Putamen (tissue), 1 donor: ENCODE results near the gene MGP.

Source experiments
- DNase-seq: peaks from one replicate; pipeline ENCODE4 v3.0.0-alpha.2; 2016; ENCODE audit warnings: low spot score

Gene MGP

DNA sequence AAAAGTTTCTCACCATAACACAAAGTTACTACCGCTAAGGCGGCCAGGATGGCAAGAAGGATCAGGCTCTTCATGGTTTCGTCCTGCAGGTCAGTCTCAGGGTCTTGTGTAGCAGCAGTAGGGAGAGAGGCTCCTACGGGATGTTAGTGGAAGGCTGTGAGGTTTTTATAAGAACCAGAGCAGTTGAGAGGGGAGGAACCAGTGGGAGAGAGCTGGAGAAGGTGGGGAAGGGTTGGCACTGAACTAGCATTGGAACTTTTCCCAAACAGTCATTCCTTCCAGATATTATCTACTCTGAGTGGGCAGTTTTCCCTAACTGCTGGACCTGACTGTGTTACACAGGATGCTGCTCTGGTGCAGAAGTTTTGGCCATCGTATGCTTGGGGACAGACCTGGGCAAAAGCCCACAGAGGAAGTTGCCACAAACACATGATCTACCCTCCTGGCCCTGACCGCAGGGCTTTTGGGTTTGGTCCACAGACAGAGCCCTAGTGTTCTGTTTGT lies at the start of gene MGP:
TSS of gene MGP (minus strand) at position 137 of the 504 bp plus-strand sequence. CDS start at position 74, 63 bp downstream.
- DNase-seq, result no peak

DNA sequence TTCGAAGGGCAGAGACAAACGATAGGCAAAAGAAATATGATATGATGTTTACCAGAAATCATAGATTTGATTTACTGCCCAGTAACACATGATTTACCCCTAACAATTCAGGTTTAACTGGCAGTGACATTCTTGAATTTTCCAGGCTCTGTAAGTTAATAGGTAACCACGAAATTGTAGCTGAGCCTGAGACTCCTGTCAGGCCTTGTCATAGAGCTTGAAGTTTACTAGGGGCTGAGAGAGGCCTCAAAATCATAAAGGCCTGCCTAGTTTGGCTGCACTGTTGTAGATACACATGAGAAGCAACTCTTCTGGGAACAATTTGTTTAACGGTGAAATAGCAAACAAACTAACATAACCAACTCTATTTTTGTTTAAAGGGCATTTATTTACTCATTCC lies 49.4 kb upstream of the MGP start:
- DNase-seq, result no peak

- no peak for DNase-seq
These were observed 48.9 kb upstream of the MGP start for GRCh38 chr12:14934511-14934910.

DNA sequence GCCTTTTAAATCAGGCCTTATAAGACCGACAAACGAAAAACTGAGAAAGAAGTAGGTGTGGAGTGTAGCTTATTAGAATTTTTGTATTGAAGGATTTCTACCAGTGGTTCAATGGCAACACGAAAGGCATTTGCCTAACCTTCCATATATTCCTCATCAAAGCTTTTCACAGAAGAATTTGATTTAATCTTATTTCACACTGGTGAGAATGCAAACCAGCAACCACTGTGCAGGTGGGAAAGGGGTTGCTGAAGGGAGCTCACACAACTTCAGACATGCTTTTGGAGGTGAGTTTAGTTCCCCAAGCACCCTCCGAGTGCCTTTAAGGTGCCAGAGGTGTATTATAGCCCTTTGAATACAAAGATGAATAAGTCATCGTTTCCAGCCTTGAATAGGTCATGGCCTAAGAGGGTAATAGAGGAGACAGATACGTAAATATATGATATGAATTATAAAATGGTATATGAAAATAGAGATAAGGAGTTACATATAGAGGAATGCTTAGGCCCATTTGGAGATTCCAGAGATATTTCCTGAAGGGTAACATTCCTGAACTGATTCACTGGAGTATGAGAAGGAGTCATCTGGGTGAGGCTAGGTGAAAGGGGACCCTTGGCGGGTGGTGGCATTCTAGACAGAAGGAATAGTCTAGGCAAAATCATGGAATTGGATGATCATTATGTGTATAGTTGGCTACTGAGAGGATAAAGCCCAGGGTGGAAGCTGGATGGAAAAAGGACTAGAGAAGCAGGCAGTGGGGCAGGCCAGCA lies 46.3 kb upstream of the MGP start:
- DNase-seq, result no peak

DNA sequence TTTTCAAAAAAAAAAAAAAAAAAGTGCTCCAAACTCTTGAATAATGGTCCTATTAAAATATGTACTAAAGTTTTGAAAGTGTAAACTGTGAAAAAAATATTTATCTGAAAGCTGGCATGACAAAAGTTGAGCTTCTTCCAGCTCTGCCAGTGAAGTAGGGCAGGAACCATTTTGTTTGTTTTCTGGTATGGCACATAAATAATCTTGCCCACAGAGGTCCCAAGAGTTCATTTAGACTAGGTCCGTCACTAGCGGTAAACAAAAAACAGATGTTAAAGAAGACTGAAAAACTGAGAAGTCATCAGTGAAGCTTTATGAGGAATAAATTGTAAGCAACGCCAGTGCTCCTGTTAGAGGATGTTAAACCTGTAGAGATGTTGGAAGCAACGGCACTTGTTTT lies 45.7 kb upstream of the MGP start:
- DNase-seq, result no peak

DNA sequence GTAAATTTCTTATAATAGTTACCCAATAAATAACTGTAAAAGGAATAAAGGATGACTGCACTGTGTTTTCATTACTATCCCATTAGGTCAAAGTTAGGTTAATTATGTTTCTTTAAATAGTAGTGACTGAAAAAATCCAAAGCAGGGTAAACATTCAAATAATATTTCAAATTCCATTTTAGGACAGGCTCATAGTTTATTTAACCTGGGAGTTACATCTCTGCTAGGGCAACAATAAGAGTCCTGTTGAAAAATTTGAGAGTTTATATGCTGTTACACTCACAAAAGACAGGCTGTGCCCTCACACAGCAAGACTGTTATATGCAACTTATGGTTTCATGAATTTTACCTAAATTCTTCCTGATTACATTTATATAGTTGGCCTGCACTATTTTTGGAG lies 44.6 kb upstream of the MGP start:
- no peak for DNase-seq

DNA sequence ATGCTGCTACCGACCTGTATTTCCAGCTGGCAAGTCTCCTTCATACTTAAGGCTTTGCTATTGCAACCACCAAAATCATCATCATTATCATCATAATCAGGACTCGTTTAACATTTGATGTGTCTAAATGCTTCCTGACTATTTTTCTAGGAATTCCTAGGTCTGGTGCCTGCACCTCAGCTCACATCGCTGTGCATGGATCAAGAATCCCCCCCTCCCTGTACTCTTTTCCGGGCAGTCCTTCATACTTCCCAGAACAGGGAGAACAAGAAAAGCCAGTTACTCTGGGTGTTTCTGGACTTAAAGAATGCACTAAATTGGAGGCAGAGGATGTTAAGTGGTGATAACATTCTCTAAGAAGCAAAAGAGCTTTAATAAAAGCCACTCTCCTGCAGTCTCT lies 43.3 kb upstream of the MGP start:
- DNase-seq, result no peak

- DNase-seq, result no peak
These were observed 41.6 kb upstream of the MGP start for GRCh38 chr12:14927267-14927666.

DNA sequence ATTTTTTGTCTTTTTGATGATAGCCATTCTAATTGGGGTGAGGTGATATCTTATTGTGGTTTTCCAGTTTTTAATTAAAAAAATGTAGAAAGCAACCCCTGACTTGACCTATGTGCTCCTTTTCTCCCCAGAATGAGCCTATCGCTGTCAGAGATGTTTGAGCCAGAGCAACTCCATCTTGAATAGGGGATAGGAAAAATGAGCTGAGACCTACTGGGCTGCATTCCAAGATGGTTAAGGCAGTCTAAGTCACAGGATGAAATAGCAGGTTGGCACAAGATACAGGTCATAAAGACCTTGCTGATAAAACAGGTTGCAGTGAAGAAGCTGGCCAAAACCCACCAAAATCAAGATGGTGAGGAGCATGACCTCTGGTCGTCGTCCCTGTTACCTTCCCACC lies 38.9 kb upstream of the MGP start:
- no peak for DNase-seq

- DNase-seq, result no peak
These were observed 38.3 kb upstream of the MGP start for GRCh38 chr12:14923944-14924343.

- no peak for DNase-seq
These were observed 35.6 kb upstream of the MGP start for GRCh38 chr12:14921218-14921617.

- DNase-seq, result no peak
These were observed 34.9 kb upstream of the MGP start for GRCh38 chr12:14920475-14921126.

GRCh38 chr12:14919455-14919854 lies 33.8 kb upstream of the MGP start:
- no peak for DNase-seq

DNA sequence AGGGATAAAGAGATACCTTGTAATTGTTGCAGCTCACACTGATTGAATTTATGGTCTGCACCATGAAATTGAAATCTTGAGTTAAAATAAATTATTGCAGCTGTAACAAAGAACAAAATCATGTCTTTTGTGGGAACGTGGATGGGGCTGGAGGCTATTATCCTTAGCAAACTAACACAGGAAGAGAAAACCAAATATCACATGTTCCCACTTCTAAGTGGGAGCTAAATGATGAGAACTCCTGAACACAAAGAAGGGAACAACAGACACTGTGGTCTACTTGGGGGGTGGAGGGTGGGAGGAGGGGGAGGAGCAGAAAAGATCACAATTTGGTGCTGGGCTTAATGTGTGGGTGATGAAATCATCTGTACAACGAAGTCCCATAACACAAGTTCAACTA lies 30.1 kb upstream of the MGP start:
- no peak for DNase-seq

- DNase-seq, result no peak
These were observed 27.7 kb upstream of the MGP start for GRCh38 chr12:14913381-14913781.

- no peak for DNase-seq
These were observed 25.5 kb upstream of the MGP start for GRCh38 chr12:14911131-14911530.

DNA sequence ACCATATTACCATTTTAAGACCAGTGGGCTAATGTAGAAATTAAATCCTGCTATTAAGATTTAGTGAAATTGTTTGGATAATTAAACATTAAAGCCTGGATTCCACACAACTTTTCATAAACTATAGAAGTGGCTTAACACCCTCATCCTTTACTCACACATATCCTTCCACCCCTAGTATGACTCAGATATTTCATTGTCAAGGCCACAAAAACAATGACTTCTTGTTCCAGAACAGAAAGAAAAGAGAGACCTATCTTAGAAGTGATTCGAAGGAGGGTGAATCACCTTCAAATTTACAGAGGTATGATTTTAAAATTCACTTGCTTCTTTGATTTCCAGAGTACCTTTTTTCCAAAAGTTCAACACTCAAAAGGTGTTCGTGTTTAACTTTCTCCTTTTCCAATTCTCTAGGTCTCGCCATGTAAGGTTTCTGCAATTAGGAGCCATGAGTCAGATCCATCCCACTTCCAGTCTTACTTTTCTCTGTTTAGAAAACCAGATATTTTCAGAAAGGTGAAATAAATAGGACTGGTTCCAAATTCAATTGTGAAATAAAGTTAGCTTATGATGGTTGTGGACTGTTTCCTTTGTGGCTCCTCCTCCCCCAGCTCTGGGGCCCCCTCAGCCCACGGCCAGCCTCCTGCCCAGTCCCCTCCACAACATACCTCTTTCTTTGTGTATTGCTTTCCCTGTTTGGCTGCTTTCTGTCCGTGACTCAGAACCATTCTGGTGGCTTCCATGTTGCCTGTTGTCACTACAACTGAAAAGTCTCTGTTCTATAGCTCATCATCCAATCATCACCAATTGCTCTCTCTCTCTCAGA lies 24.6 kb upstream of the MGP start:
- no peak for DNase-seq

- DNase-seq, result no peak
These were observed 22.3 kb upstream of the MGP start for GRCh38 chr12:14907953-14908352.

- DNase-seq, result no peak
These were observed 20.5 kb upstream of the MGP start for GRCh38 chr12:14906114-14906513.

DNA sequence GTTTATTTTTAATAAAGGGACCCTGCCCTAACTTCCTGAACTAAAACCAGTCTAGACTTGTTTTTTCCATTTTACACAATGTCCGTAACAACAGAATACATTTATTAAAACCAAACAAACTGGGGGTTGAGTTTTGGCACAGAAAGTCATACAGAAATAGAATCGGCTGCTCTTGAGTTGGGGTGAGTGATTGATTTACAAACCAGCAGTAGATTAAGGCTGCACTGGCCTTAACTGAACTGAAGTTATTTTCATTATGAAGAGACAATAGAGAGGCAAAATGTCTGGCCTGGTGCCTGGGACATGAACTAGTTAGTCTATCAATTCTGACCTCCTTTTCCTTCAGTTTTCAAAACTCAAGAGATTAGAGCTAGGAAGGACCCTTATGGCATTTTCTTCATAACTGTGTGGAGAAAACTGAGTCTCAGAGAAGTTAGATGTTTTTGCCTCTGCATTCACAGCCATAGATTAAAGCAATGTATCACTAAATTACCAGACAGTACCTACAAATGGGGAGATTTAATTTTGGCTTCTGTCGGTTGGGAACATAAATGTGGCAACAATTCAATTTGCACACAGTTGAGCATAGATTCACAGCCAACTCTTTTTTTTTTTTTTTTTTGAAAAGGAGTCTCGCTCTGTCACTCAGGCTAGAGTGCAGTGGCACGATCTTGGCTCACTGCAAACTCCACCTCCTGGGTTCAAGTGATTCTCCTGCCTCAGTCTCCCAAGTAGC lies 19.8 kb upstream of the MGP start:
- no peak for DNase-seq

- DNase-seq, result no peak
These were observed 19.2 kb upstream of the MGP start for GRCh38 chr12:14904854-14905253.
